PC-9 (cell line): Measurements from ENCODE around the gene IQCH.

ENCODE experiments used
- CTCF ChIP-seq: fragments of 200-600 bp; sonication (generic); conservative IDR thresholded peaks from 2 replicates; pipeline ENCODE4 v1.6.1; 2017; ENCODE audit warnings: mixed run types, antibody characterized with exemption, mild to moderate bottlenecking, moderate library complexity
- EZH2 ChIP-seq: fragments of 200-600 bp; sonication (generic); IDR thresholded peaks from 2 replicates; pipeline ENCODE4 v1.8.0; 2017; ENCODE audit warnings: antibody characterized with exemption, low read depth

- TF ChIP-seq CTCF = no peak
- TF ChIP-seq EZH2 = no peak
Measured at GRCh38 chr15:67399925-67400324, 145.3 kb downstream of the IQCH start.
